Kidney (tissue), 14 donors: ENCODE results near the gene ILRUN. TPM values are rescaled to one million over a fixed set of nuclear protein-coding genes. Genes with fewer than 3 reads are reported as not detected.

ENCODE experiments used
- DNase-seq, 5 donors: peaks; one replicate each; pipeline ENCODE4 v3.0.0-alpha.2; 2013 to 2020
- FAIRE-seq: peaks from 2 replicates; lab custom pipeline; 2012; peaks lifted over from hg19 to GRCh38; lab: Jason Lieb, UNC
- H3K27ac ChIP-seq, 2 donors: one replicate each; pipeline ENCODE4 v1.7.0; 2013; ENCODE audit warnings: low read depth in 2 of 2, low read length in 2 of 2, inconsistent platforms in 1 of 2
- H3K27me3 ChIP-seq: one replicate; pipeline ENCODE4 v1.7.1; 2013; ENCODE audit warnings: low read length, inconsistent platforms; ENCODE audit not compliant: control insufficient read depth, insufficient read depth
- H3K36me3 ChIP-seq, 3 donors: one replicate each; pipeline versions ENCODE4 v1.7.0 to v1.7.1; 2013; ENCODE audit warnings: low read length in 3 of 3, control low read depth in 1 of 3, inconsistent platforms in 1 of 3; ENCODE audit not compliant: insufficient read depth in 3 of 3, control insufficient read depth in 2 of 3
- H3K4me1 ChIP-seq, 3 donors: one replicate each; pipeline versions ENCODE4 v1.7.0 to v1.7.1; 2013; ENCODE audit warnings: low read length in 3 of 3, inconsistent platforms in 1 of 3, low read depth in 1 of 3; ENCODE audit not compliant: control insufficient read depth in 2 of 3, insufficient read depth in 2 of 3
- H3K4me3 ChIP-seq, 3 donors: one replicate each; pipeline versions ENCODE4 v1.7.0 to v1.8.1; 2013; ENCODE audit warnings: low read length in 3 of 3, control low read depth in 1 of 3, inconsistent platforms in 1 of 3
- H3K9ac ChIP-seq, 3 donors: one replicate each; pipeline versions ENCODE4 v1.7.0 to v1.7.1; 2013; ENCODE audit warnings: low read length in 3 of 3, control low read depth in 1 of 3, inconsistent platforms in 1 of 3
- H3K9me3 ChIP-seq, 3 donors: one replicate each; pipeline versions ENCODE4 v1.7.0 to v1.7.1; 2013; ENCODE audit warnings: low read length in 3 of 3, control low read depth in 1 of 3, inconsistent platforms in 1 of 3; ENCODE audit not compliant: control insufficient read depth in 2 of 3, insufficient read depth in 1 of 3
- intact Hi-C: fragments of 100-400 bp; cut with DNase I; formaldehyde crosslinking; loops from one replicate; pipeline ENCODE4 v1.11.1; 2022
- polyA plus RNA-seq: library from polyadenylated mRNA; stranded (reverse); fragments of 350-450 nt; fragmentation: Illumina TruSeq; extraction: RNeasy Lipid Tissue Mini Kit (QIAGEN cat#74804); gene quantifications from one replicate; pipeline ENCODE4 v1.2.3, GENCODE V29; 2014; ENCODE audit warnings: low read depth, low replicate concordance; ENCODE audit not compliant: insufficient read depth
- total RNA-seq: library from RNA; stranded (reverse); fragmentation: NEBNext Ultra II Directional; extraction: Animal tissue kit (Norgen Biotek cat#: 25700); gene quantifications from one replicate; pipeline ENCODE4 v1.2.1, GENCODE V29; 2021
- TF ChIP-seq, protein P1 (sequence below): IDR thresholded peaks from 3 replicates; pipeline ENCODE4 v1.5.1; 2012; ENCODE audit warnings: mild to moderate bottlenecking, moderate library complexity, borderline replicate concordance; ENCODE audit not compliant: insufficient read depth; ENCODE audit errors: extremely low read depth
- donor health status: control.
- donor health status: control.
- donor health status: control.
- donor health status: control.
- donor health status: control.
- donor health status: DM: yes; HTN: yes; CAD: no.
- donor health status: Normal renal cell carcinoma (clear cell type).

The ILRUN gene
- total and polyA plus RNA-seq, 2 donors from 2014 or later, result 52.4 to 55.7 TPM

DNA sequence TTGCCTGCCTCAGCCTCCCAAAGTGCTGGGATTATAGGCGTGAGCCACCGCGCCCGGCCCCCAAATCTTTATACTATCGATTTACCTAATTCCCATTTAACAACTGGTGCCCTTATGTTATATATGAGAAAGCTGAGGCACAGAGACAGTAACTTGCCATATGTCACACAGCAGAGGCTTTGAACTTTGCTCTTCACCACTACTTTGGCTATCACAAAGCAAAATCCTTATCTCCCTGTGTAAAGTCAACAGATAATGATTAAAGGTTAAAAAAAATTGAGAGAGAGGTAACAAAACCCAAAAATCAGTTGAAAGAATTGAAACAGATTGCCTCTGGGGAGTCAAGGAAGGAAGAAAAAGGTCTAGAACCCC lies 22.3 kb downstream of the ILRUN start:
- H3K4me1 ChIP-seq, result peaks cover 0 to 5% (median 0%) of the 10 kb centered on the region in 3 donors
- no peak overlapping the region for H3K9ac ChIP-seq
- H3K4me3 ChIP-seq, result no peak overlapping the region
- intact Hi-C loops, result no loop called here
- H3K36me3 ChIP-seq, result no peaks in the 10 kb centered on the region
- DNase-seq, result no peak
- FAIRE-seq, result no peak
- no peaks in the 10 kb centered on the region for H3K9me3 ChIP-seq
- no peaks in the 10 kb centered on the region for H3K27me3 ChIP-seq
- TF ChIP-seq, protein P1, sequence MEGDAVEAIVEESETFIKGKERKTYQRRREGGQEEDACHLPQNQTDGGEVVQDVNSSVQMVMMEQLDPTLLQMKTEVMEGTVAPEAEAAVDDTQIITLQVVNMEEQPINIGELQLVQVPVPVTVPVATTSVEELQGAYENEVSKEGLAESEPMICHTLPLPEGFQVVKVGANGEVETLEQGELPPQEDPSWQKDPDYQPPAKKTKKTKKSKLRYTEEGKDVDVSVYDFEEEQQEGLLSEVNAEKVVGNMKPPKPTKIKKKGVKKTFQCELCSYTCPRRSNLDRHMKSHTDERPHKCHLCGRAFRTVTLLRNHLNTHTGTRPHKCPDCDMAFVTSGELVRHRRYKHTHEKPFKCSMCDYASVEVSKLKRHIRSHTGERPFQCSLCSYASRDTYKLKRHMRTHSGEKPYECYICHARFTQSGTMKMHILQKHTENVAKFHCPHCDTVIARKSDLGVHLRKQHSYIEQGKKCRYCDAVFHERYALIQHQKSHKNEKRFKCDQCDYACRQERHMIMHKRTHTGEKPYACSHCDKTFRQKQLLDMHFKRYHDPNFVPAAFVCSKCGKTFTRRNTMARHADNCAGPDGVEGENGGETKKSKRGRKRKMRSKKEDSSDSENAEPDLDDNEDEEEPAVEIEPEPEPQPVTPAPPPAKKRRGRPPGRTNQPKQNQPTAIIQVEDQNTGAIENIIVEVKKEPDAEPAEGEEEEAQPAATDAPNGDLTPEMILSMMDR, result no peak
- H3K27ac ChIP-seq, result no peak overlapping the region

DNA sequence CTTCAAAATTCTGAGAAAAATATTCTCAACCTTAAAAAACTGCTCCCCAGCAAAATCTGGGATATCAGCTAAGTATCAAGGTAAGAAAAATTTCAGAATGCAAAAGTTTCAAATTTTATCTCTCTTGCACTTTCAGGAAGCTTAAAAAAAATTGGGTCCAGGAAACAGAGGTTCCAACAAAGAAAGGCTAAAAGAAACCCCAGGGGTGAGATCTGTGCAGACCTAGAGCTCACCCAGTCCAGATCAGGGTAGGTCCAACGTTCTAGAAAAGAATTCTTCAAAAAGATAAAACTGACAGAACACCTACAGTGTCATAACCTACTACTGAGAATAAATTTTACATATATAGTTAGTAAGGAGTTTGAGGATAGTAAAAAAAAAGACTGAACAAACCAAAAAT lies 23.5 kb downstream of the ILRUN start:
- Histone ChIP-seq H3K36me3 (no peaks in the 10 kb centered on the region), H3K4me1 (peaks cover 0 to 5% (median 0%) of the 10 kb centered on the region in 3 donors), H3K4me3 (no peak overlapping the region), H3K9me3 (no peaks in the 10 kb centered on the region), H3K9ac (peak overlapping the region in 1 of 3 donors; percentile 16), H3K27me3 (no peaks in the 10 kb centered on the region), H3K27ac (no peak overlapping the region)
- FAIRE-seq (no peak), DNase-seq (no peak)
- TF ChIP-seq, protein P1, result no peak
- intact Hi-C loops, result no loop called here

DNA sequence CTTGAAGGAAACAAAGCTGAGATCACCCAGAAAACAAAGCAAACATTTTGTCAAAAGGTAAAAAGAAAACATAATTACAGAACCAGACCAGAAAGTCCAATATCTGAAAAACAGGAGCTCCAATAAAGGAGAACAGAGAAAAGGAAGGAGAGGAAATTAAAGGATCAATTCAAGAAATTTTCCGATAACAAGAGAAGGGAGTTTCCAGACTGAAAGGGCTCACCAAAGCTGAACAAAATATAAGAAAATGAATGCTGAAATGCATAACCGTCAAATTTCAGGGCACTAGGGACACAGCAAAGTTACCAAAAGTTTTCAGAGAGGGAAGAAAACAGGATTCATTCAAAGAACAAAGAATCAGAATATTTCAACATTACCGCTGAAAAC lies 23.9 kb downstream of the ILRUN start:
- no peak overlapping the region for H3K9ac ChIP-seq
- no peak overlapping the region for H3K4me3 ChIP-seq
- TF ChIP-seq, protein P1, result no peak
- H3K36me3 ChIP-seq, result no peaks in the 10 kb centered on the region
- intact Hi-C loops, result no loop called here
- no peak for FAIRE-seq
- H3K9me3 ChIP-seq, result no peaks in the 10 kb centered on the region
- H3K4me1 ChIP-seq, result peaks cover 0 to 5% (median 2%) of the 10 kb centered on the region in 3 donors
- H3K27ac ChIP-seq, result no peak overlapping the region
- no peak for DNase-seq
- H3K27me3 ChIP-seq, result no peaks in the 10 kb centered on the region
